GM23248 (cell line): Measurements from ENCODE around the gene ARHGEF10L. TPM values are rescaled to one million over a fixed set of nuclear protein-coding genes. Genes with fewer than 3 reads are reported as not detected.
A peak's percentile ranks its signal among the peaks of the same experiment; 100 is the strongest.

Source experiments
- DNase-seq: peaks from one replicate; pipeline ENCODE4 v3.0.0-alpha.2; 2015
- H2AFZ ChIP-seq: fragments of 200-600 bp; sonication (generic); 2 replicates; pipeline ENCODE4 v1.6.1; 2016; ENCODE audit warnings: antibody characterized with exemption
- H3F3A ChIP-seq: fragments of 200-600 bp; sonication (generic); 2 replicates; pipeline ENCODE4 v1.6.1; 2016; ENCODE audit warnings: mild to moderate bottlenecking, antibody characterized with exemption, mixed run types; ENCODE audit not compliant: insufficient read depth
- H3K27ac ChIP-seq: fragments of 200-600 bp; sonication (generic); 2 replicates; pipeline ENCODE4 v1.5.1; 2016; ENCODE audit warnings: mild to moderate bottlenecking
- H3K27me3 ChIP-seq: fragments of 200-600 bp; sonication (generic); replicated peaks from 2 replicates; pipeline ENCODE4 v1.6.1; 2016; ENCODE audit warnings: mild to moderate bottlenecking; ENCODE audit not compliant: insufficient read depth
- H3K36me3 ChIP-seq: fragments of 200-600 bp; sonication (generic); 2 replicates; pipeline ENCODE4 v1.6.1; 2016; ENCODE audit warnings: low read depth, mild to moderate bottlenecking
- H3K4me1 ChIP-seq: fragments of 200-600 bp; sonication (generic); 2 replicates; pipeline ENCODE4 v1.6.1; 2016; ENCODE audit warnings: mild to moderate bottlenecking; ENCODE audit not compliant: insufficient read depth
- H3K4me2 ChIP-seq: fragments of 200-600 bp; sonication (generic); one replicate; pipeline ENCODE4 v1.6.1; 2016; ENCODE audit warnings: mild to moderate bottlenecking; ENCODE audit not compliant: unreplicated experiment
- H3K4me3 ChIP-seq: fragments of 200-600 bp; sonication (generic); 2 replicates; pipeline ENCODE4 v1.5.1; 2016; ENCODE audit warnings: mild to moderate bottlenecking
- H3K79me2 ChIP-seq: fragments of 200-600 bp; sonication (generic); 2 replicates; pipeline ENCODE4 v1.6.1; 2016; ENCODE audit warnings: mild to moderate bottlenecking; ENCODE audit not compliant: insufficient read depth
- H3K9ac ChIP-seq: fragments of 200-600 bp; sonication (generic); 2 replicates; pipeline ENCODE4 v1.6.1; 2016; ENCODE audit warnings: mild to moderate bottlenecking
- H3K9me2 ChIP-seq: fragments of 200-600 bp; sonication (generic); 2 replicates; pipeline ENCODE4 v1.6.1; 2016; ENCODE audit warnings: mixed run types, mild to moderate bottlenecking, moderate library complexity; ENCODE audit not compliant: insufficient read depth
- H3K9me3 ChIP-seq: fragments of 200-600 bp; sonication (generic); one replicate; pipeline ENCODE4 v1.6.1; 2017; ENCODE audit warnings: low read depth
- H4K20me1 ChIP-seq: fragments of 200-600 bp; sonication (generic); 2 replicates; pipeline ENCODE4 v1.6.0; 2016; ENCODE audit not compliant: insufficient read depth
- EZH2 ChIP-seq: fragments of 200-600 bp; sonication (generic); IDR thresholded peaks from 2 replicates; pipeline ENCODE4 v1.6.1; 2018; ENCODE audit warnings: antibody characterized with exemption, mild to moderate bottlenecking; ENCODE audit not compliant: insufficient read depth, poor library complexity, severe bottlenecking
- EZH2phosphoT487 ChIP-seq: fragments of 200-600 bp; sonication (generic); IDR thresholded peaks from 2 replicates; pipeline ENCODE4 v1.6.1; 2018; ENCODE audit warnings: antibody characterized with exemption, moderate library complexity, mild to moderate bottlenecking, low read depth; ENCODE audit not compliant: insufficient read depth
- WGBS, 2 experiments: methylation state at CpG; one replicate each; pipeline ENCODE4 v1.1.6; 2015 to 2017; ENCODE audit warnings: low lambda C conversion rate in 2 of 2, low coverage in 1 of 2; ENCODE audit errors: missing lambda C conversion rate in 2 of 2; 5-methylcytosine and 5-hydroxymethylcytosine counted together
- in situ Hi-C: fragments of 300-500 bp; cut with MboI; formaldehyde crosslinking; loops from 2 replicates; pipeline ENCODE4 v1.15.0; 2020
- polyA plus RNA-seq: library from polyadenylated mRNA; unstranded; fragments of >200 nt; fragmentation: Nextera tagmentation; extraction: Ambion mirVana; gene quantifications from 2 replicates; pipeline ENCODE4 v1.2.1, GENCODE V29; 2016
- total RNA-seq: library from RNA; depleted of rRNA; stranded (reverse); fragments of >200 nt; shearing (Covaris generic); gene quantifications from 2 replicates; pipeline ENCODE4 v1.2.3, GENCODE V29; 2014

The ARHGEF10L gene
- total and polyA plus RNA-seq, 2 experiments from 2014 or later, result 6.0 to 19.3 TPM

- peak; percentile 47 for DNase-seq
- peaks cover 5% of the 10 kb centered on the region; the same call in 1 of the 2 replicates for H3F3A ChIP-seq
- H4K20me1 ChIP-seq, result no peaks in the 10 kb centered on the region
- no peak overlapping the region for H3K4me2 ChIP-seq
- in situ Hi-C loops, result no loop called here
- TF ChIP-seq EZH2phosphoT487 (no peak), EZH2 (no peak)
- H3K9me3 ChIP-seq, result no peaks in the 10 kb centered on the region
- H3K27ac ChIP-seq, result no peak overlapping the region
- H3K4me1 ChIP-seq, result peaks cover 5% of the 10 kb centered on the region; the same call in 1 of the 2 replicates
- no peaks in the 10 kb centered on the region for H3K27me3 ChIP-seq
- 39 to 44% methylated on average over 7 of the region's 7 CpGs for WGBS, 2 experiments
- H3K36me3 ChIP-seq, result no peaks in the 10 kb centered on the region
- H2AFZ ChIP-seq, result peak overlapping the region; percentile 59; the same call in 1 of the 2 replicates
- no peak overlapping the region for H3K9ac ChIP-seq
- H3K9me2 ChIP-seq, result no peaks in the 10 kb centered on the region
- H3K79me2 ChIP-seq, result peaks cover 29% of the 10 kb centered on the region
- H3K4me3 ChIP-seq, result no peak overlapping the region
These were observed 1.5 kb upstream of the ARHGEF10L start for GRCh38 chr1:17538010-17538409.

DNA sequence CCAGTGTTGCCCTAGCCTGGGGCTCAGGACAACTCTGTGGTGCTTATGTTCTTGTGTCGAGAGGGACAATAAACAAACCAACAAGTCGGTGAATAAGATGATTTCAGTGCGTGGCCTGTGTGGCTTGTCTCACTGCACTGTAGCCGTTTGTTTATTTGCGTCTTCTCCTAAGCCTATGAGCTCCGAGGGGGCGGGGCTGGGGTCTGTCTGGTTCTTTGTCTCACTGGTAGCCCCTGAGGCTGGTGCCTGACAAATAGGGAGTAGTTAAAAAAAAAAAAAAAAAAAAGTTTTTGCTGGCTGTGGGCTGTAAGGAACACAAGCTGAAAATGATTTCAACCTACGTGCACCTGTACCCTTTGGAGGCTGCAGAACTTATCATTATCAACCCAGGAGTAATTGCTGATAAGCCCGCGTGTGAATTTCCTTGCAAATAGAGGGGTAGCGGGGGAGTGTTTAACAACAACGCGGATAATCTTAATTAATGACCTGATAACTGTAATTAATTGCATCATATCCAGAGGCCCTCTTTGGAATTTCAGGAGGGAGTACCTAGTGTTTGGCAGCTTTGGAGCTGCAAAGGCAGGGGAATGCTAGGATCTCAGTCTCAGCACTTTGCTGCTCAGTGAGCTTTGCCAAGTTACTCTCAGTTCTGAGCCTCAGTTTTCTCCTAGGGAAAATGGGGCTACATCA lies 925 bp upstream of the ARHGEF10L start:
- Histone ChIP-seq H3K27ac (no peak overlapping the region), H2AFZ (peak overlapping the region; percentile 70), H3K27me3 (no peaks in the 10 kb centered on the region), H3F3A (peaks cover 5% of the 10 kb centered on the region; the same call in 1 of the 2 replicates), H4K20me1 (no peaks in the 10 kb centered on the region), H3K9me2 (no peaks in the 10 kb centered on the region), H3K4me2 (no peak overlapping the region), H3K9ac (no peak overlapping the region), H3K4me3 (no peak overlapping the region), H3K79me2 (peaks cover 33% of the 10 kb centered on the region), H3K36me3 (no peaks in the 10 kb centered on the region), H3K4me1 (peaks cover 5% of the 10 kb centered on the region; the same call in 1 of the 2 replicates), H3K9me3 (no peaks in the 10 kb centered on the region)
- TF ChIP-seq EZH2phosphoT487 (no peak), EZH2 (no peak)
- in situ Hi-C loops, result no loop called here
- DNase-seq, result peak; percentile 34
- WGBS, 2 experiments, result 35 to 36% methylated on average over 13 of the region's 13 CpGs

DNA sequence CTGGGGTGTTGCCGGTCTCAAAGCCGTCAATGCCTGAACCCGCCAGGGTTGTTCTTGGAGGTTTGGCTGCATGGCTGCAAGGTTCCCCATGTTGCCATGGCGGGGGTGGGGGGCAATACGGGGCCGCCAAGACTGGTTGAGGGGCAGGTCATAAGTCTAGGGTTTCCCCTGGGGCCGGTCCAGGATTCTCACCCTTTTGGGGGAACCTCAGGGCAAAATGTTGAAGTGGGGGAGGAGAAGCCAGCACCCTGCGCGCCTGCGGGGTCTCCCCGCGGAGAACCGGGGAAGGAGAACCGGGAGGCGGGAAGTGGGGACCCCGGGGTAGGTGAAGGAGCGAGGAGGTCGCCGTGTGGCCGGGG lies 401 bp upstream of the ARHGEF10L start:
- Histone ChIP-seq H3K27me3 (no peaks in the 10 kb centered on the region), H3K27ac (no peak overlapping the region), H3K79me2 (peaks cover 38% of the 10 kb centered on the region), H3F3A (peaks cover 5% of the 10 kb centered on the region; the same call in 1 of the 2 replicates), H3K4me3 (peak overlapping the region; percentile 66), H2AFZ (peak overlapping the region; percentile 70), H3K36me3 (no peaks in the 10 kb centered on the region), H3K9me2 (no peaks in the 10 kb centered on the region), H3K4me2 (peak overlapping the region; percentile 62), H3K9me3 (no peaks in the 10 kb centered on the region), H3K9ac (peak overlapping the region; percentile 73), H4K20me1 (no peaks in the 10 kb centered on the region), H3K4me1 (peaks cover 5% of the 10 kb centered on the region; the same call in 1 of the 2 replicates)
- no peak for TF ChIP-seq EZH2phosphoT487
- TF ChIP-seq EZH2, result no peak
- 22 to 23% methylated on average over 13 to 20 of the region's 20 CpGs for WGBS, 2 experiments
- in situ Hi-C loops, result no loop called here
- DNase-seq, result no peak

DNA sequence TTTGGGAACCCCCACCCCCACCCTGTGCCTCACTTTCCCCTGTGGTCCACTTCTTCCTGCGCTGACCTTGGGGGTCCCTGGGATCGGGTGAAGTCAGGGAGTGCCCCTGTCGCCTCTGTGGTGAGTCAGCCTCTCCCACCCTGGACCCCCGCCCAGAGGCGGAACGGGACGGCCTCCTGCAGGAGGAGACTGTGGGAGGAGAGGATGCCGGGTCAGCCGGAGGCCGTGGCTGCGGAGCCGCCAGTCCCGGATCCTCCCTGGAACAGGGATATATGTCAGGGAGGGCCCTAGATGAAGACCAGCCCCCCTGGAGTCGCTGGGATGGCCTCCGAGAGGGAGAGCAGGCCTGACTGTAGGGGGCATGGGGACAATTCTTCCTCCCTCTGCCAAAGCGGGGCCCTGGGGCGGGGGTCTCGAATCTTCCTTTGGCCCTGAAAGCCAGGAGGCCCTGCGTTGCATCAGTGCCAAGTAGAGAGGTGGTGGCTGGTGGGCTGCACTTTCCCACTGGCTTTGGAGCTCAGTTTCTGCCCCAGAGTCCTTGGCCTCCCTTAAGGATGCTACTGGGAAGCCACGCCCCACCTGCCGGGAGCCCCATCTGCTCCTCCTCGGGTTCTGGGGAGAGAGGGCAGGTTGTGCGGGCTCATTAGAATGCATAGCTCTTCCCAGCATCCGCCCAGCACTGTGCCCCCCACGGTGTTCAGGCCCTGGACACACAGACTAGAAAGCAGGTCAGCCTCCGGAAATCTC lies 930 bp downstream of the ARHGEF10L start:
- H3K4me1 ChIP-seq, result peaks cover 13% of the 10 kb centered on the region
- H3K79me2 ChIP-seq, result peaks cover 48% of the 10 kb centered on the region
- peak overlapping the region; percentile 42 for H3K4me2 ChIP-seq
- in situ Hi-C loops, result no loop called here
- H3F3A ChIP-seq, result peaks cover 14% of the 10 kb centered on the region
- no peaks in the 10 kb centered on the region for H3K9me2 ChIP-seq
- H3K4me3 ChIP-seq, result peak overlapping the region; percentile 71
- 6% methylated on average over 20 to 25 of the region's 26 CpGs for WGBS, 2 experiments
- H4K20me1 ChIP-seq, result no peaks in the 10 kb centered on the region
- peak overlapping the region; percentile 56 for H2AFZ ChIP-seq
- no peaks in the 10 kb centered on the region for H3K36me3 ChIP-seq
- H3K27me3 ChIP-seq, result no peaks in the 10 kb centered on the region
- peak; percentile 64 for DNase-seq
- peak overlapping the region; percentile 32 for H3K27ac ChIP-seq
- H3K9ac ChIP-seq, result peak overlapping the region; percentile 80
- no peaks in the 10 kb centered on the region for H3K9me3 ChIP-seq
- TF ChIP-seq EZH2 (no peak), EZH2phosphoT487 (no peak)
